Measurements from ENCODE around the gene DPY19L3. TPM values are rescaled to one million over a fixed set of nuclear protein-coding genes. Genes with fewer than 3 reads are reported as not detected.

Gene DPY19L3
- total and polyA plus RNA-seq, 2 donors (not counting 1 experiment from before 2014, with no cell fraction given), result 18.8 to 24.2 TPM

DNA sequence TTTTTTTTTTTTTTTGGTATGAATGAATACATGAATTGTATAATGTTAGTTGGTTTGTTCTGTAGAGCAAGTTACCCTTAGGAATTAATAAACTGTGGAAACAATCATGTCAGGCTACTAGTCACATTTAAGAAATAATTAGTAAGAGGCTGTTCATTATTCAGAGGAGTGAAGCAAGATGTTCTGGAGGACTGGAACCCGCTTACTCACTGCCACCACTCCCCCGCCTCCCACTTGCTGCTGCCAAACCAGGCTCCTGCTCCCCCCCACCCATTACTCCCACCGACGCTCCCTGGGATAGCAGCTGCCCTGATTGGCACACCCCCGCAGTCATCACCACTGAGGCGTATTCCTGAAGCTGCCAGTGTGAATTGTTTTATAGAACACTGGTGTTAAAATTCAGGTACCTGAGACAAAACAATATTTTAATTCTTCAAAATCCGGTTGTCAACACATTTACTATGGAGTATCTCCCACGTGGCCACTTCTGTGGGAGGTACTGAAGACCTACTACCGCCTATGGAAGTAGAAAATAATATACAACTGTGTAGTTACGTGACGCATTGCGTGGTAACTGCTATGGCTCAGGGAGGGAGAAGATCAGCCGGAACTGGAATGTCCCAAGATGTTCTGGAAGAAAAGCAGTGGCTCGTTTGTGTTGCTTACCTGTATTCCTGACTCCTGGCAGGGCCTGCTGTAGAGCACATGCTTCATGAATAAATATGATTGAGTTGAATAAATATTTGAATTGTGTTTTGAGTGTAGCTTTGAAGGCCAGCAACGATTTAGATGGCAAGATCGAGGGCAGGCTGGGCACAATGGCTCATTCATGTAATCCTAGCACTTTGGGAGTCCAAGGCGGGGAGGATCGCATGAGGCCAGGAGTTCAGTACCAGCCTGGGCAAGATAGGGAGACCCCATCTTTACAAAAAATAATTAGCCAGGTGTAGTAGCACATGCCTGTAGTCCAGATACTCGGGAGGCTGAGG is 1.7 kb downstream of the DPY19L3 start:
- no peak overlapping the region for H3K9ac ChIP-seq (ENCODE audit: insufficient read depth, low read length)
- peak; percentile 61 to 70 for DNase-seq (ENCODE audit: low read depth in 2 of 2)
- TF ChIP-seq EZH2 (IDR thresholded peaks at IDR 0.05; ENCODE audit: low read length, missing control alignments), result no peak
- TF ChIP-seq, protein P1, sequence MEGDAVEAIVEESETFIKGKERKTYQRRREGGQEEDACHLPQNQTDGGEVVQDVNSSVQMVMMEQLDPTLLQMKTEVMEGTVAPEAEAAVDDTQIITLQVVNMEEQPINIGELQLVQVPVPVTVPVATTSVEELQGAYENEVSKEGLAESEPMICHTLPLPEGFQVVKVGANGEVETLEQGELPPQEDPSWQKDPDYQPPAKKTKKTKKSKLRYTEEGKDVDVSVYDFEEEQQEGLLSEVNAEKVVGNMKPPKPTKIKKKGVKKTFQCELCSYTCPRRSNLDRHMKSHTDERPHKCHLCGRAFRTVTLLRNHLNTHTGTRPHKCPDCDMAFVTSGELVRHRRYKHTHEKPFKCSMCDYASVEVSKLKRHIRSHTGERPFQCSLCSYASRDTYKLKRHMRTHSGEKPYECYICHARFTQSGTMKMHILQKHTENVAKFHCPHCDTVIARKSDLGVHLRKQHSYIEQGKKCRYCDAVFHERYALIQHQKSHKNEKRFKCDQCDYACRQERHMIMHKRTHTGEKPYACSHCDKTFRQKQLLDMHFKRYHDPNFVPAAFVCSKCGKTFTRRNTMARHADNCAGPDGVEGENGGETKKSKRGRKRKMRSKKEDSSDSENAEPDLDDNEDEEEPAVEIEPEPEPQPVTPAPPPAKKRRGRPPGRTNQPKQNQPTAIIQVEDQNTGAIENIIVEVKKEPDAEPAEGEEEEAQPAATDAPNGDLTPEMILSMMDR (conservative IDR thresholded peaks at IDR 0.05 in 1 of 2, IDR thresholded peaks at IDR 0.05 in 1 of 2; ENCODE audit: low read depth in 1 of 2, low read length in 2 of 2), result no peak

DNA sequence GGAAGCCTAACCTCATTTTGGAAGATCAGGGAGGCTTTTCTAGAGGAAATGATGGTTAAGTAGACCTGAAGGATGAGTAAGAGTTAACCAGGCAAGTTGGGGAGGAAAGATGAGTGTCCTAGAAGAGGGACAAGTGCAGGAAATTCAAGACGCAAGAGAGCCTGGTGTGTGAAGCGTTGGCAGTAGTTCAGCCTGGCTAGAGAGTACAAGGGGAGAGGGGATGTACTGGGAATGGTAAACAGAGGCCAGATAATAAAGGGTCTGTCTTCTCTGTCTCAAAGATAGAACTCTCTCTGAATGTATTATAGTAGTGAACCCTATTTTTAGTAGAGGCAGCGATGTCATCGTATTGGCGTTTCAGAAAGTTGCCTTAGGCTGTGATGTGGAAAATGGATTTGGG is 9.7 kb downstream of the DPY19L3 start:
- Histone ChIP-seq H3K79me2 (ENCODE audit: control insufficient read depth, insufficient read depth, low read length) (no peaks in the 10 kb centered on the region), H3K9ac (ENCODE audit: insufficient read depth, low read length) (no peak overlapping the region), H3K36me3 (ENCODE audit: control insufficient read depth, insufficient read depth, low read length) (peaks cover 2% of the 10 kb centered on the region), H3K4me3 (replicated peaks in 1 of 4; ENCODE audit: control extremely low read depth in 1 of 4, insufficient read depth in 1 of 4, low read depth in 3 of 4, low read length in 4 of 4) (no peak overlapping the region), H3K27me3 (ENCODE audit: control insufficient read depth, insufficient read depth, low read length) (no peaks in the 10 kb centered on the region), H3K27ac (ENCODE audit: insufficient read depth, low read length) (no peak overlapping the region), H3K9me3 (ENCODE audit: control insufficient read depth, insufficient read depth, low read depth, low read length) (no peaks in the 10 kb centered on the region), H3K4me2 (ENCODE audit: extremely low read depth, insufficient read depth, low read length) (no peak overlapping the region), H2AFZ (ENCODE audit: low read length) (no peak overlapping the region), H3K4me1 (ENCODE audit: control insufficient read depth, extremely low read depth, insufficient read depth, low read length) (peaks cover 2% of the 10 kb centered on the region), H4K20me1 (ENCODE audit: control insufficient read depth, extremely low read depth, insufficient read depth, low read length) (no peaks in the 10 kb centered on the region)
- DNase-seq (ENCODE audit: low read depth in 2 of 2), result no peak
- TF ChIP-seq, protein P1 (conservative IDR thresholded peaks at IDR 0.05 in 1 of 2, IDR thresholded peaks at IDR 0.05 in 1 of 2; ENCODE audit: low read depth in 1 of 2, low read length in 2 of 2), result no peak
- TF ChIP-seq EZH2 (IDR thresholded peaks at IDR 0.05; ENCODE audit: low read length, missing control alignments), result no peak

More for the DNA sequence above, 1.7 kb downstream of the DPY19L3 start:
- H3K4me1 ChIP-seq (ENCODE audit: control insufficient read depth, extremely low read depth, insufficient read depth, low read length), result peaks cover 3% of the 10 kb centered on the region
- peak overlapping the region; percentile 66 to 83 (median 76) for H3K4me3 ChIP-seq (replicated peaks in 1 of 4; ENCODE audit: control extremely low read depth in 1 of 4, insufficient read depth in 1 of 4, low read depth in 3 of 4, low read length in 4 of 4)
- no peaks in the 10 kb centered on the region for H3K27me3 ChIP-seq (ENCODE audit: control insufficient read depth, insufficient read depth, low read length)
- H3K4me2 ChIP-seq (ENCODE audit: extremely low read depth, insufficient read depth, low read length), result peak overlapping the region; percentile 90
- no peaks in the 10 kb centered on the region for H3K36me3 ChIP-seq (ENCODE audit: control insufficient read depth, insufficient read depth, low read length)
- no peaks in the 10 kb centered on the region for H3K9me3 ChIP-seq (ENCODE audit: control insufficient read depth, insufficient read depth, low read depth, low read length)
- no peaks in the 10 kb centered on the region for H4K20me1 ChIP-seq (ENCODE audit: control insufficient read depth, extremely low read depth, insufficient read depth, low read length)
- no peak overlapping the region for H2AFZ ChIP-seq (ENCODE audit: low read length)
- H3K79me2 ChIP-seq (ENCODE audit: control insufficient read depth, insufficient read depth, low read length), result peaks cover 11% of the 10 kb centered on the region
- peak overlapping the region; percentile 96 for H3K27ac ChIP-seq (ENCODE audit: insufficient read depth, low read length)

DNA sequence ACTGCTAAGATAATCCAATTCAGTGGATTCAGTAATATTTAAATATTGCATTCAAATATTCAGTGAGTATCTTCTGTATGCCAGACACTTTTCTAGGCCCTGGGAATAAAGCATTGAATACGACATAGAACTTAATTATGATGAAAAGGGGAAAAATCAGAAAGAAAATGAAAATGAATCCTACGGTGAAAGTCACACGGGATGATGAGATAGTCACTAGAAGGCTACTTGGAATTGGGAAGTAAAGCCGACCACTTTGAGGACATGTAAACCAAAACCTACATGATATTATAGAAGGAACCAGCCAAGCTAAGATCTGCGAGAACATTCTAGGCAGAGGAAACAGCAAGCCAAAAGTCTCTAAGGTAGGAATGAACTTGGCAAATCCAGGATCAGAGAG is 10.1 kb downstream of the DPY19L3 start:
- no peak overlapping the region for H3K4me2 ChIP-seq (ENCODE audit: extremely low read depth, insufficient read depth, low read length)
- peaks cover 2% of the 10 kb centered on the region for H3K4me1 ChIP-seq (ENCODE audit: control insufficient read depth, extremely low read depth, insufficient read depth, low read length)
- H3K9me3 ChIP-seq (ENCODE audit: control insufficient read depth, insufficient read depth, low read depth, low read length), result no peaks in the 10 kb centered on the region
- no peak overlapping the region for H3K27ac ChIP-seq (ENCODE audit: insufficient read depth, low read length)
- H4K20me1 ChIP-seq (ENCODE audit: control insufficient read depth, extremely low read depth, insufficient read depth, low read length), result no peaks in the 10 kb centered on the region
- no peaks in the 10 kb centered on the region for H3K27me3 ChIP-seq (ENCODE audit: control insufficient read depth, insufficient read depth, low read length)
- TF ChIP-seq EZH2 (IDR thresholded peaks at IDR 0.05; ENCODE audit: low read length, missing control alignments), result no peak
- TF ChIP-seq, protein P1 (conservative IDR thresholded peaks at IDR 0.05 in 1 of 2, IDR thresholded peaks at IDR 0.05 in 1 of 2; ENCODE audit: low read depth in 1 of 2, low read length in 2 of 2), result no peak
- DNase-seq (ENCODE audit: low read depth in 2 of 2), result no peak
- no peak overlapping the region for H2AFZ ChIP-seq (ENCODE audit: low read length)
- H3K79me2 ChIP-seq (ENCODE audit: control insufficient read depth, insufficient read depth, low read length), result no peaks in the 10 kb centered on the region
- H3K36me3 ChIP-seq (ENCODE audit: control insufficient read depth, insufficient read depth, low read length), result peaks cover 2% of the 10 kb centered on the region
- no peak overlapping the region for H3K4me3 ChIP-seq (replicated peaks in 1 of 4; ENCODE audit: control extremely low read depth in 1 of 4, insufficient read depth in 1 of 4, low read depth in 3 of 4, low read length in 4 of 4)
- no peak overlapping the region for H3K9ac ChIP-seq (ENCODE audit: insufficient read depth, low read length)

Data from fibroblast of lung (primary cell).